AG08395 (cell line): ENCODE measurements around the gene RBP5.
A peak's percentile ranks its signal among the peaks of the same experiment; 100 is the strongest.

Source experiments
- DNase-seq: peaks from one replicate; pipeline ENCODE4 v3.0.0; 2012; ENCODE audit warnings: mixed read lengths, low spot score

The RBP5 gene

GRCh38 chr12:7128681-7129286 is at the start of gene RBP5:
RBP5 (minus strand) TSS chr12:7128889; CDS start chr12:7128775, 114 bp downstream.
- DNase-seq: no peak

GRCh38 chr12:7178481-7178880 is 49.8 kb upstream of the RBP5 start:
- no peak for DNase-seq

GRCh38 chr12:7176595-7176994 is 47.9 kb upstream of the RBP5 start:
- no peak for DNase-seq

GRCh38 chr12:7175493-7175892 is 46.8 kb upstream of the RBP5 start:
- no peak for DNase-seq

GRCh38 chr12:7171854-7172253 is 43.2 kb upstream of the RBP5 start:
- DNase-seq: no peak

- DNase-seq: no peak
Observed at GRCh38 chr12:7169951-7170350, 41.3 kb upstream of the RBP5 start.

GRCh38 chr12:7162691-7163114 is 34.0 kb upstream of the RBP5 start:
- DNase-seq: no peak

GRCh38 chr12:7161811-7162210 is 33.1 kb upstream of the RBP5 start:
- DNase-seq: peak; percentile 35

- no peak for DNase-seq
Observed at GRCh38 chr12:7161327-7161726, 32.6 kb upstream of the RBP5 start.

GRCh38 chr12:7160183-7160582 is 31.5 kb upstream of the RBP5 start:
- DNase-seq: no peak

- no peak for DNase-seq
Observed at GRCh38 chr12:7158781-7159609, 30.3 kb upstream of the RBP5 start.

GRCh38 chr12:7157391-7157790 is 28.7 kb upstream of the RBP5 start:
- no peak for DNase-seq

- no peak for DNase-seq
Observed at GRCh38 chr12:7156259-7157197, 27.8 kb upstream of the RBP5 start.

GRCh38 chr12:7155471-7156034 is 26.9 kb upstream of the RBP5 start:
- no peak for DNase-seq

GRCh38 chr12:7154901-7155470 is 26.3 kb upstream of the RBP5 start:
- no peak for DNase-seq

- no peak for DNase-seq
Observed at GRCh38 chr12:7154042-7154441, 25.4 kb upstream of the RBP5 start.

GRCh38 chr12:7152818-7153217 is 24.1 kb upstream of the RBP5 start:
- no peak for DNase-seq

GRCh38 chr12:7151532-7151931 is 22.8 kb upstream of the RBP5 start:
- no peak for DNase-seq

GRCh38 chr12:7150841-7151240 is 22.2 kb upstream of the RBP5 start:
- DNase-seq: no peak

GRCh38 chr12:7150356-7150755 is 21.7 kb upstream of the RBP5 start:
- DNase-seq: no peak

GRCh38 chr12:7146906-7147305 is 18.2 kb upstream of the RBP5 start:
- no peak for DNase-seq

GRCh38 chr12:7146228-7146627 is 17.5 kb upstream of the RBP5 start:
- no peak for DNase-seq
